ENCODE results near the gene PEX3. TPM values are rescaled to one million over a fixed set of nuclear protein-coding genes. Genes with fewer than 3 reads are reported as not detected.
"Not testable (repeated sequence)": the region's sequence is repeated elsewhere in the genome, so short reads cannot be mapped to it uniquely, and the experiment has no call there.

PEX3 gene
- total and polyA plus RNA-seq, 2 experiments from 2014 or later, result 23.2 to 24.5 TPM

DNA sequence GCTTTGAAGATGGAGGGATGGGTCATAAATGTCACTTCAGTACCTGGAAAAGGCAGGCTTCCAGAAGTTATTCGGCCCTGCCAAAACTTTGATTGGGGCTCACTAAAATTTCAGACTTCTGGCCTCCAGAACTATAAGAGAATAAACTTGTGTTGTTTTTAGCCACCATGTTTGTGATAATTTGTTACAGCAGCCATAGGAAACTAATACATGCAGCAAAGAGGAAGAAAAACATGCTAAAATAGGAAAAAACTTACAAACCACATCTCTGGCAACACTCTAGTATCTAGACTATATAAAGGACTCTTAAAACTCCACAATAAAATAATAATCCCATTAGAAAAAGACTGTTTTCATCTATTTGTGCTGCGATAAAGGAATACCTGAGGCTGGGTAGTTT is 9.6 kb upstream of the PEX3 start:
- TF ChIP-seq, protein P1, sequence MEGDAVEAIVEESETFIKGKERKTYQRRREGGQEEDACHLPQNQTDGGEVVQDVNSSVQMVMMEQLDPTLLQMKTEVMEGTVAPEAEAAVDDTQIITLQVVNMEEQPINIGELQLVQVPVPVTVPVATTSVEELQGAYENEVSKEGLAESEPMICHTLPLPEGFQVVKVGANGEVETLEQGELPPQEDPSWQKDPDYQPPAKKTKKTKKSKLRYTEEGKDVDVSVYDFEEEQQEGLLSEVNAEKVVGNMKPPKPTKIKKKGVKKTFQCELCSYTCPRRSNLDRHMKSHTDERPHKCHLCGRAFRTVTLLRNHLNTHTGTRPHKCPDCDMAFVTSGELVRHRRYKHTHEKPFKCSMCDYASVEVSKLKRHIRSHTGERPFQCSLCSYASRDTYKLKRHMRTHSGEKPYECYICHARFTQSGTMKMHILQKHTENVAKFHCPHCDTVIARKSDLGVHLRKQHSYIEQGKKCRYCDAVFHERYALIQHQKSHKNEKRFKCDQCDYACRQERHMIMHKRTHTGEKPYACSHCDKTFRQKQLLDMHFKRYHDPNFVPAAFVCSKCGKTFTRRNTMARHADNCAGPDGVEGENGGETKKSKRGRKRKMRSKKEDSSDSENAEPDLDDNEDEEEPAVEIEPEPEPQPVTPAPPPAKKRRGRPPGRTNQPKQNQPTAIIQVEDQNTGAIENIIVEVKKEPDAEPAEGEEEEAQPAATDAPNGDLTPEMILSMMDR (IDR thresholded peaks at IDR 0.05; ENCODE audit: poor library complexity), result no peak
- no peak for TF ChIP-seq EZH2phosphoT487 (IDR thresholded peaks at IDR 0.05; ENCODE audit: low read depth, severe bottlenecking, unreplicated experiment)
- no peak for TF ChIP-seq EZH2 (IDR thresholded peaks at IDR 0.05; ENCODE audit: borderline replicate concordance)
- DNase-seq (ENCODE audit: low spot score), result no peak
- Histone ChIP-seq H4K20me1 (ENCODE audit: insufficient read depth, poor library complexity, severe bottlenecking) (no peaks in the 10 kb centered on the region), H3K4me2 (no peak overlapping the region), H3K4me1 (ENCODE audit: insufficient read depth) (no peaks in the 10 kb centered on the region), H3K9me3 (ENCODE audit: low read depth) (no peaks in the 10 kb centered on the region), H3K9me2 (replicated peaks; ENCODE audit: insufficient read depth) (no peaks in the 10 kb centered on the region), H3K4me3 (no peak overlapping the region), H3K27ac (no peak overlapping the region), H3K36me3 (replicated peaks; ENCODE audit: insufficient read depth, low read depth) (no peaks in the 10 kb centered on the region), H3K27me3 (no peaks in the 10 kb centered on the region), H2AFZ (no peak overlapping the region), H3K79me2 (no peaks in the 10 kb centered on the region)
- WGBS (ENCODE audit: low lambda C conversion rate, missing lambda C conversion rate), result 93% methylated on average over 2 of the region's 2 CpGs

DNA sequence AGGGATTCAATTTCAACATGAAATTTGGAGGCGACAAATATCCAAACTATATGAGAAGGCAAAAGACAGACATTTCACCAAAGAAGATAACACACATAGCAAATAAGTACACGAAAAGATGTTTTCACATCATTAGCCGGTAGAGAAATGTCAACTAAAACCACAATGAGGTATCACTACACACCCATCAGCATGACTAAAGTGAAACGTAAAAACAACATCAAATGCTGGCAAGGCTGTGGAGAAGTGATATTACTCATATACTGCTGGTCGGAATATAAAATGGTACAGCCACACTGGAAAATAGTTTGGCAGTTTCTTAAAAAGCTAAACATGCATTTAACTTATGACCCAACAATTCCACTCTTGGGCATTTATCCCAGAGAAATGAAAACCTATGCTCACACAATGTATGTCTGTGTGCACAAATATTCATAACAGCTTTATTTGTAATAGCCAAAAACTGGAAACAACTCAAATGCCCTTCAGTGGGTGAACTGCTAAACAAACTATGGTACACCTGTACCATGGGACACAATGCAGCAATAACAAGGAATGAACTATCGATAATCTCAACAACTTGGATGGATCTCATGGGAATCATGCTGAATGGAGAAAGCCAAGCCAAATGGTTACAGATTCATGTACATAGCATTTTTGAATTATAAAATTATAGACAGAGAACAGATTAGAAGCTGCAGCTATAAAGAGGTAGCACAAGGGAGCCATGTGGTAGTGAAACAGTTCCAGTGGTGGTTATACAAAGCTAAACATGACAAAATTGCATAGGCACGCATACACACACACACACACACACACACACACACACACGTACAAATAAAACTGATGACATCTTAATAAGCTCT is 8.7 kb upstream of the PEX3 start:
- TF ChIP-seq, protein P1 (IDR thresholded peaks at IDR 0.05; ENCODE audit: poor library complexity), result no peak
- no peak for TF ChIP-seq EZH2 (IDR thresholded peaks at IDR 0.05; ENCODE audit: borderline replicate concordance)
- no peak for TF ChIP-seq EZH2phosphoT487 (IDR thresholded peaks at IDR 0.05; ENCODE audit: low read depth, severe bottlenecking, unreplicated experiment)
- Histone ChIP-seq H3K4me1 (ENCODE audit: insufficient read depth) (no peaks in the 10 kb centered on the region), H4K20me1 (ENCODE audit: insufficient read depth, poor library complexity, severe bottlenecking) (no peaks in the 10 kb centered on the region), H3K27ac (no peak overlapping the region), H3K36me3 (replicated peaks; ENCODE audit: insufficient read depth, low read depth) (no peaks in the 10 kb centered on the region), H2AFZ (no peak overlapping the region), H3K4me3 (no peak overlapping the region), H3K4me2 (no peak overlapping the region), H3K27me3 (no peaks in the 10 kb centered on the region), H3K79me2 (no peaks in the 10 kb centered on the region), H3K9me3 (ENCODE audit: low read depth) (no peaks in the 10 kb centered on the region), H3K9me2 (replicated peaks; ENCODE audit: insufficient read depth) (no peaks in the 10 kb centered on the region)
- DNase-seq (ENCODE audit: low spot score), result no peak
- WGBS (ENCODE audit: low lambda C conversion rate, missing lambda C conversion rate), result 96% methylated on average over 8 of the region's 8 CpGs

DNA sequence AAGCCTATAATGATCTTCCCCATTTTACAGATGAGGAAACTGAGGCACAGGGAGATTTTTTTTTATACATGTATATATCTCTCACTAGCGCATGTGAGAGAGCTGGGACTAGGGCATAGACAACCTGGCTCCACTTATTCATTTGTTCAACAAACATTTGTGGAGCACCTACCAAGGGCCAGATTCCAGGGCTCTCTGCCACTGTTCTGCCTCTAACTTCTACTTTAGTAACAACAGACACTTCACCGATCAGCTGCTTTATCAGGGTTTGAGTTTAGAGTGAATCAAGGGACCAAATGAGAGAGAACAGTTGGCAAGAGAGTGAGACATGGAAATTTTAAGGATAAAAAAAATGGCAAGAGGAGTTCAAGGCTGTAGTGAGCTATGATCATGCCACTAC is 7.5 kb upstream of the PEX3 start:
- Histone ChIP-seq H4K20me1 (ENCODE audit: insufficient read depth, poor library complexity, severe bottlenecking) (no peaks in the 10 kb centered on the region), H3K4me1 (ENCODE audit: insufficient read depth) (no peaks in the 10 kb centered on the region), H2AFZ (no peak overlapping the region), H3K9me2 (replicated peaks; ENCODE audit: insufficient read depth) (no peaks in the 10 kb centered on the region), H3K27me3 (no peaks in the 10 kb centered on the region), H3K4me3 (no peak overlapping the region), H3K36me3 (replicated peaks; ENCODE audit: insufficient read depth, low read depth) (no peaks in the 10 kb centered on the region), H3K79me2 (peaks cover 7% of the 10 kb centered on the region), H3K27ac (no peak overlapping the region), H3K9me3 (ENCODE audit: low read depth) (no peaks in the 10 kb centered on the region), H3K4me2 (no peak overlapping the region)
- no peak for DNase-seq (ENCODE audit: low spot score)
- WGBS (ENCODE audit: low lambda C conversion rate, missing lambda C conversion rate), result 94% methylated on average over 2 of the region's 2 CpGs
- TF ChIP-seq EZH2phosphoT487 (IDR thresholded peaks at IDR 0.05; ENCODE audit: low read depth, severe bottlenecking, unreplicated experiment) (no peak), EZH2 (IDR thresholded peaks at IDR 0.05; ENCODE audit: borderline replicate concordance) (no peak)
- TF ChIP-seq, protein P1 (IDR thresholded peaks at IDR 0.05; ENCODE audit: poor library complexity), result no peak

DNA sequence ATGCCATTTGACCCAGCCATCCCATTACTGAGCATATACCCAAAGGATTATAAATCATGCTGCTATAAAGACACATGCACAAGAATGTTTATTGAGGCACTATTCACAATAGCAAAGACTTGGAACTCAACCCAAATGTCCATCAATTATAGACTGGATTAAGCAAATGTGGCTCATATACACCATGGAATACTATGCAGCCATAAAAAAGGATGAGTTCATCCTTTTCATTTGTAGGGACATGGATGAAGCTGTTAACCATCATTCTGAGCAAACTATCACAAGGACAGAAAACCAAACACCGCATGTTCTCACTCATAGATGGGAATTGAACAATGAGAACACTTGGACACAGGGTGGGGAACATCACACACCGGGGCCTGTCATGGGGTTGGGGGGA is 2.7 kb upstream of the PEX3 start:
- not testable (repeated sequence) for H3K27ac ChIP-seq; H3K4me3 ChIP-seq; H3K27me3 ChIP-seq; H2AFZ ChIP-seq; H3K36me3 ChIP-seq (replicated peaks; ENCODE audit: insufficient read depth, low read depth); H3K9me2 ChIP-seq (replicated peaks; ENCODE audit: insufficient read depth); H3K4me1 ChIP-seq (ENCODE audit: insufficient read depth); H3K4me2 ChIP-seq; DNase-seq (ENCODE audit: low spot score); H3K9me3 ChIP-seq (ENCODE audit: low read depth); H4K20me1 ChIP-seq (ENCODE audit: insufficient read depth, poor library complexity, severe bottlenecking)
- WGBS (ENCODE audit: low lambda C conversion rate, missing lambda C conversion rate), result 100% methylated on average over 2 of the region's 2 CpGs
- peaks cover 32% of the 10 kb centered on the region for H3K79me2 ChIP-seq
